HG03439 (cell line): ENCODE data around the gene CENPA.

Source experiments
- ATAC-seq: cut with Tn5 transposase; IDR thresholded peaks from one replicate; pipeline ENCODE4 v1.9.1; 2021; ENCODE audit warnings: mild to moderate bottlenecking, moderate library complexity; ENCODE audit not compliant: unreplicated experiment

CENPA gene

GRCh38 chr2:26838121-26838906, 52.5 kb downstream of the CENPA start:
- no peak for ATAC-seq

DNA sequence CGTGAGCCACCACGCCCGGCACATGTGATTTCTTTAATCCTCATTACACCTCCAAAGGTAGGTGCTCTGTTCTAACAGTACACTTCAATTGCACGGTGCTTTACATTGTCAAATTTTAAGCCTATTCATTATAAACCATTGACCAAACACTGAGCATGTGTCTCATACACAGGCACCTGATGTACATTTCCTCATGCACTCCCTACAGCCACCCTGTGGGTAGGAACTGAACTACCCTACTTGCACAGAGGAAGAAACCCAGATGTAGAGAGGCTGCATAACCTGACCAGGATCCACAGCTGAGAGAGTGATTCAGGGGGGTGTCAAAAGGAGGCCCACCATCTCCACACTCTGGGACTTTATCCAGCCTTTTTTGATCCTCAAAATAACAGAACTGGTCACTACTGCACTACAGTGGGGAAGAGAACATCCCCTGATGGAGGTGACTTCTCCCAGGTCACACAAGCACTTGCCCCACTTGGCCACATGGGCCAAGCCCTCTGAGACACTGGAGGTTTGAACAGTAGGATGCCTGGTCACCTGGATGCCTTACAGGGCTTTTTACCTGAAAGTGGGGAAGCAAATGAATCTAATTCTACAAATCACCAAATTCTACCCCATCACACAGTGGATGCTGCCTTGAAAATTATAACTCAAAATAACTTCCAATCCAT, 55.2 kb downstream of the CENPA start:
- no peak for ATAC-seq

- ATAC-seq: no peak
These were observed 57.2 kb downstream of the CENPA start for GRCh38 chr2:26843041-26843440.
